ENCODE data around the gene ZFP69.
A peak's percentile ranks its signal among the peaks of the same experiment; 100 is the strongest.

Gene ZFP69

GRCh38 chr1:40476924-40477677, at the start of gene ZFP69:
Gene ZFP69, plus strand, starts transcription at chr1:40477290. Its CDS starts 2,072 bp downstream, at chr1:40479362.
- TF ChIP-seq CTCF (IDR thresholded peaks at IDR 0.05; ENCODE audit: low read depth, low read length): no peak
- no peak for DNase-seq (ENCODE audit: extremely low read depth, low read depth)

GRCh38 chr1:40431385-40431784, 45.7 kb upstream of the ZFP69 start:
- no peak for TF ChIP-seq CTCF (IDR thresholded peaks at IDR 0.05; ENCODE audit: low read depth, low read length)
- no peak for DNase-seq (ENCODE audit: extremely low read depth, low read depth)

DNA sequence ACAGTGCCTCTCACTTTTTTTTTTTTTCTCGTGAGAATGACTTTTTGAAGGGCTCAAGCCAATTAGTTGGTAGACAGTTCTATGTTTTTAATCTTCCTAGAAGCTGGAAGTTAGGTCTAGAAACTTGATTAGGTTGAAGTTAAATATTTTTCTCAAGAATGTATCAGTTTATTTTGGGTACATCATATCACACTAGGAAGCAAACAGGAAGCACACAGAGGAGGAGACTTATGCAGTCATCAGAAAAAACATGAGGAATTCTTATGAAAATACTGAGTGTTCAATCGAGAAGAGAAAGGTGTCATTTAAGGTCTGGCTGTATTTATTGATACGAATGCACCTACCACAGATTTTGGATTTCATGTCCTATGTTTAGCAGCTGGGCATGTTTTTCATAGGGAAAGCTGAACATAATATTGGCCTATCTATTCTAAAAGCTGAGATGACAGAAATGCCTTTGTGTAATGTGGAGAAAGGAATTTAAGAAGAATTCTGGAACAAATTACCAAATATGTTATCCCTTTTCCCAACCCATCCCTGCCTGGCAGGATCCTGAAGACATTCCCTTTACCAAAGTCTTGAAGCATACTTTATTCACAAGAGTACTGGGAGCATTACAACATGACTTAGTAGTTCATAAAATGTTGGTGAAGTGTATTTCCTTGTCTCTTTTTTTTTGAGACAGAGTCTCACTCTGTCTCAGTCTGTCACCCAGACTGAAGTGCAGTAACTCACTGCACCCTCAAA, 44.3 kb upstream of the ZFP69 start:
- no peak for DNase-seq (ENCODE audit: extremely low read depth, low read depth)
- no peak for TF ChIP-seq CTCF (IDR thresholded peaks at IDR 0.05; ENCODE audit: low read depth, low read length)

GRCh38 chr1:40435471-40435870, 41.6 kb upstream of the ZFP69 start:
- TF ChIP-seq CTCF (IDR thresholded peaks at IDR 0.05; ENCODE audit: low read depth, low read length): no peak
- DNase-seq (ENCODE audit: extremely low read depth, low read depth): no peak

- TF ChIP-seq CTCF (IDR thresholded peaks at IDR 0.05; ENCODE audit: low read depth, low read length): no peak
- DNase-seq (ENCODE audit: extremely low read depth, low read depth): no peak
Observed at GRCh38 chr1:40435876-40436275, 41.2 kb upstream of the ZFP69 start.

DNA sequence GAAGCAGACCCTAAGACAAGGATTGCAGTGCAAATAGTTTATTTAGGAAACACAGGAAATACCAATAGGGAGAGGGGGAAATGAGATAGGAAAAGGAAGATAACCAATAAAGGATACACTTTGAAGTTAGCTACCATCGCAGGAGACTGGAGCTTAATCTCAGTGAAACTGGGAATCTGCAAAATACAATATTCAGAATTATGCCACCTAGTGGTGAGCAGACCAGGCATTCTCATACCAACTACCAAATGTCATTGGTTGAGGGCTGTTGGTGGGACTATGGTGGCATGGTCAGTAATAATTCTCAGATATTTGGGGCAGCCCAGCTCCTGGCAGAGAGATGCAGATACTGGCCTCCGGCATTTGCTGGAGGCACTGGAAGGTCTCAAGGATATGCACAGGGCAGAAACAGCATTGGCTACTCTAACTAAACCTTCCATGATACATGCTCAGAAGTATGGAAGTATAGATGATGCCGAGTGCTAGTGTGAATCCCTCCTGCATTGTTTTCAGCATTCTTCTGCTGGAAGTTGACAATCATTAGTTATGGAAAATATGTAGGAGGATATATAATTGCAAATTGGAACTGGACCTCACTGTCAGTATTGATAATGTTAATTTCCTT, 38.6 kb upstream of the ZFP69 start:
- DNase-seq (ENCODE audit: extremely low read depth, low read depth): no peak
- peak; percentile 61 for TF ChIP-seq CTCF (IDR thresholded peaks at IDR 0.05; ENCODE audit: low read depth, low read length)

- TF ChIP-seq CTCF (IDR thresholded peaks at IDR 0.05; ENCODE audit: low read depth, low read length): no peak
- no peak for DNase-seq (ENCODE audit: extremely low read depth, low read depth)
Observed at GRCh38 chr1:40439247-40439646, 37.8 kb upstream of the ZFP69 start.

Measured in AG09319 (cell line).